Natural killer cell (primary cell): Measurements from ENCODE around the gene PYHIN1. TPM values are rescaled to one million over a fixed set of nuclear protein-coding genes. Genes with fewer than 3 reads are reported as not detected.
"Not testable (repeated sequence)": the region's sequence is repeated elsewhere in the genome, so short reads cannot be mapped to it uniquely, and the experiment has no call there.

Experiments
- ATAC-seq, 3 donors: fragments of 150-1000 bp in 2 of 3; fragments of 200-7000 bp in 1 of 3; cut with Tn5 transposase; 1 replicate in 1 of 3; 2 replicates in 2 of 3; pipeline ENCODE4 v1.10.0; 2021; ENCODE audit warnings: mild to moderate bottlenecking in 2 of 3, moderate library complexity in 2 of 3
- DNase-seq, 2 donors: peaks; one replicate each; pipeline versions ENCODE4 v3.0.0 to v3.0.0-alpha.2; 2013 to 2021; ENCODE audit warnings: mixed read lengths in 1 of 2
- H3K27ac ChIP-seq: one replicate; pipeline ENCODE4 v1.5.1; 2013; ENCODE audit warnings: mild to moderate bottlenecking, low read length
- H3K27me3 ChIP-seq: one replicate; pipeline ENCODE4 v1.6.1; 2013; ENCODE audit warnings: low read length; ENCODE audit not compliant: control insufficient read depth, insufficient read depth
- H3K36me3 ChIP-seq: one replicate; pipeline ENCODE4 v1.6.1; 2013; ENCODE audit warnings: low read length; ENCODE audit not compliant: control insufficient read depth, insufficient read depth
- H3K4me1 ChIP-seq: one replicate; pipeline ENCODE4 v1.6.1; 2013; ENCODE audit warnings: low read length; ENCODE audit not compliant: control insufficient read depth, insufficient read depth
- H3K4me3 ChIP-seq: one replicate; pipeline ENCODE4 v1.5.1; 2013; ENCODE audit warnings: low read length
- H3K9me3 ChIP-seq: one replicate; pipeline ENCODE4 v1.6.1; 2013; ENCODE audit warnings: low read length; ENCODE audit not compliant: control insufficient read depth, insufficient read depth
- H3K27ac Mint-ChIP-seq, 2 donors: one replicate each; pipeline ENCODE4 v1.8.0; 2022; ENCODE audit warnings: mild to moderate bottlenecking in 2 of 2, mixed read lengths in 2 of 2, moderate library complexity in 1 of 2
- H3K27me3 Mint-ChIP-seq, 2 donors: one replicate each; pipeline ENCODE4 v1.8.0; 2022; ENCODE audit warnings: low read depth in 2 of 2, mixed read lengths in 2 of 2
- H3K36me3 Mint-ChIP-seq: one replicate; pipeline ENCODE4 v1.8.0; 2022; ENCODE audit warnings: mixed read lengths
- H3K4me1 Mint-ChIP-seq, 2 donors: one replicate each; pipeline ENCODE4 v1.8.0; 2022; ENCODE audit warnings: mixed read lengths in 2 of 2
- H3K4me3 Mint-ChIP-seq: one replicate; pipeline ENCODE4 v1.8.0; 2022; ENCODE audit warnings: mild to moderate bottlenecking, moderate library complexity, mixed read lengths
- H3K9me3 Mint-ChIP-seq, 2 donors: one replicate each; pipeline ENCODE4 v1.8.0; 2022; ENCODE audit warnings: mixed read lengths in 2 of 2
- WGBS: methylation state at CpG from one replicate; pipeline ENCODE4 v1.1.7; 2013; ENCODE audit warnings: missing lambda C conversion rate; ENCODE audit not compliant: insufficient coverage; 5-methylcytosine and 5-hydroxymethylcytosine counted together
- intact Hi-C: fragments of 100-400 bp; cut with micrococcal nuclease; formaldehyde crosslinking; loops from one replicate; pipeline ENCODE4 v1.14.2; 2022
- total RNA-seq, 4 donors: library from RNA; stranded (reverse); fragments of 120-200 nt in 1 of 4; gene quantifications; one replicate each; pipeline versions ENCODE4 v1.2.3 to v1.2.4, GENCODE V29; 2013 to 2022
- TF ChIP-seq, protein P1 (sequence below): fragments of 200-600 bp; IDR thresholded peaks from one replicate; pipeline ENCODE4 v1.8.0; 2022; ENCODE audit warnings: antibody characterized with exemption

The PYHIN1 gene
- total RNA-seq, 3 donors from 2014 or later (not counting 1 experiment from before 2014, with no cell fraction given), result 171 to 313 (median 197) TPM

DNA sequence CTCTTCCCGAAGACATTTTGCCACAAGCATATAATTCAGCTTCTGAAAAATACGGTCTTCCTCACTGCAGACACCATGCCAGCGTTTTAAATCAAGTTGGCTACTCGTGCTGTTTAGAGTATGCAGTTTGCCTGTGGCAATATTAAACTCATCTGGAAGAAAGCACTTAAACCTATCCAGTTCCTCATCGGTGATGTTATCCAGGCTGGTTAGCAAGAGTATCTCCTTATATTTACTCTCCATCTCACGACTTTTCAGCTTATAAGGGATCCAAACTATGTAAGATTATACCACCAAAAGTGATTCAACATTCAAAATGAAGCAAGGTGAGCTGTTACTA is 68.7 kb downstream of the PYHIN1 start:
- H3K4me1 ChIP-seq, result peaks cover 14% of the 10 kb centered on the region
- no peaks in the 10 kb centered on the region for H3K36me3 Mint-ChIP-seq
- no peak overlapping the region for H3K4me3 Mint-ChIP-seq
- DNase-seq, result no peak
- TF ChIP-seq, protein P1, sequence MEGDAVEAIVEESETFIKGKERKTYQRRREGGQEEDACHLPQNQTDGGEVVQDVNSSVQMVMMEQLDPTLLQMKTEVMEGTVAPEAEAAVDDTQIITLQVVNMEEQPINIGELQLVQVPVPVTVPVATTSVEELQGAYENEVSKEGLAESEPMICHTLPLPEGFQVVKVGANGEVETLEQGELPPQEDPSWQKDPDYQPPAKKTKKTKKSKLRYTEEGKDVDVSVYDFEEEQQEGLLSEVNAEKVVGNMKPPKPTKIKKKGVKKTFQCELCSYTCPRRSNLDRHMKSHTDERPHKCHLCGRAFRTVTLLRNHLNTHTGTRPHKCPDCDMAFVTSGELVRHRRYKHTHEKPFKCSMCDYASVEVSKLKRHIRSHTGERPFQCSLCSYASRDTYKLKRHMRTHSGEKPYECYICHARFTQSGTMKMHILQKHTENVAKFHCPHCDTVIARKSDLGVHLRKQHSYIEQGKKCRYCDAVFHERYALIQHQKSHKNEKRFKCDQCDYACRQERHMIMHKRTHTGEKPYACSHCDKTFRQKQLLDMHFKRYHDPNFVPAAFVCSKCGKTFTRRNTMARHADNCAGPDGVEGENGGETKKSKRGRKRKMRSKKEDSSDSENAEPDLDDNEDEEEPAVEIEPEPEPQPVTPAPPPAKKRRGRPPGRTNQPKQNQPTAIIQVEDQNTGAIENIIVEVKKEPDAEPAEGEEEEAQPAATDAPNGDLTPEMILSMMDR, result no peak
- H3K4me3 ChIP-seq, result no peak overlapping the region
- H3K9me3 Mint-ChIP-seq, result no peaks in the 10 kb centered on the region
- peak overlapping the region; percentile 39 to 74 for H3K27ac Mint-ChIP-seq
- H3K27me3 Mint-ChIP-seq, result no peaks in the 10 kb centered on the region
- intact Hi-C loops, result no loop called here
- no peak overlapping the region for H3K27ac ChIP-seq
- no peaks in the 10 kb centered on the region for H3K27me3 ChIP-seq
- no peak for ATAC-seq
- H3K36me3 ChIP-seq, result peaks cover 7% of the 10 kb centered on the region
- peaks cover 40 to 47% of the 10 kb centered on the region in 2 donors for H3K4me1 Mint-ChIP-seq
- no peaks in the 10 kb centered on the region for H3K9me3 ChIP-seq
- WGBS, result 88% methylated on average over 5 of the region's 6 CpGs

DNA sequence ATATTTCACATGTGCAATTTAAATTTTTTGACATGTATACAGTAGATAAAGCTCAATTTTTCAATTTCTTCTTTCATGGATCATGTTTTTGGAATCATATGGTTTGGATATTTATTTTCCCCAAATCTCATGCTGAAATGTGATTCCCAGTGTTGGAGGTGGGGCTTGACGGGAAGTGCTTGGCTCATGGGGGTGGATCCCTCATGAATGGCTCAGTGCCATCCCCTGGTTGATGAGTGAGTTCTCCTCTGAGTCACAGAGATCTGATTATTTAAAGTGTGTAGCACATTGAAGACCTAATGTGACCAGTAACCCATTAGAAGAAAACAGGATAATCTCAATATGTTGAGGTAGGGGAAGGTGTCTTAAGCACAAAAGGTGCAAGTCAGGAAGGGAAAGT is 69.3 kb downstream of the PYHIN1 start:
- ATAC-seq (no peak), DNase-seq (no peak)
- intact Hi-C loops, result no loop called here
- 100% methylated on average over 1 of the region's 1 CpG for WGBS
- H3K4me3 ChIP-seq, result no peak overlapping the region
- H3K9me3 ChIP-seq, result no peaks in the 10 kb centered on the region
- TF ChIP-seq, protein P1, result no peak
- H3K27me3 ChIP-seq, result no peaks in the 10 kb centered on the region
- H3K36me3 ChIP-seq, result peaks cover 7% of the 10 kb centered on the region
- peak overlapping the region; percentile 39 to 74 for H3K27ac Mint-ChIP-seq
- H3K36me3 Mint-ChIP-seq, result no peaks in the 10 kb centered on the region
- H3K27me3 Mint-ChIP-seq, result no peaks in the 10 kb centered on the region
- H3K27ac ChIP-seq, result no peak overlapping the region
- no peaks in the 10 kb centered on the region for H3K9me3 Mint-ChIP-seq
- peaks cover 15% of the 10 kb centered on the region for H3K4me1 ChIP-seq
- peaks cover 38 to 46% of the 10 kb centered on the region in 2 donors for H3K4me1 Mint-ChIP-seq
- no peak overlapping the region for H3K4me3 Mint-ChIP-seq

DNA sequence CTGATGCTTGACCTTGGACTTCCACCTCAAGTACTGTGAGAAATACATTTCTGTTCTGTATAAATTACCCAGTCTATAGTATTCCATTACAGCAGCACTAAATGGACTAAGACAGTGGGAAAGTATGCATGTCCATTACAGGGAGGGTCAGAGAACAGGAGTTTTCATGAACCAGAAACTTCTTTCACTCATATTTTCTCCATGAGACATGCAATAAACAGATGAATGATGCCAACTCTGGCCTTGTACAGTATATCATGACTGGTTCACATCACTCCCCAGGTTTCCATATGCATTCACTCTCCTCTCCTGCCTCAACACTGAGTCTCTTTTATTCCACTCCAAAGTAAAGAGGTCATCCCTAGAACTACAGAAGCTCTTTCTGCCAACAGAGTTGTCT is 73.8 kb downstream of the PYHIN1 start:
- no peak for DNase-seq
- peak overlapping the region; percentile 94 to 95 for H3K27ac Mint-ChIP-seq
- Histone ChIP-seq H3K27ac (no peak overlapping the region), H3K9me3 (no peaks in the 10 kb centered on the region), H3K4me1 (peaks cover 21% of the 10 kb centered on the region), H3K4me3 (no peak overlapping the region), H3K27me3 (no peaks in the 10 kb centered on the region), H3K36me3 (peaks cover under 1% of the 10 kb centered on the region)
- peaks cover 51 to 54% of the 10 kb centered on the region in 2 donors for H3K4me1 Mint-ChIP-seq
- peaks cover 3% of the 10 kb centered on the region for H3K36me3 Mint-ChIP-seq
- no peaks in the 10 kb centered on the region for H3K9me3 Mint-ChIP-seq
- intact Hi-C loops, result no loop called here
- H3K27me3 Mint-ChIP-seq, result no peaks in the 10 kb centered on the region
- ATAC-seq, result no peak
- H3K4me3 Mint-ChIP-seq, result no peak overlapping the region
- TF ChIP-seq, protein P1, result no peak

DNA sequence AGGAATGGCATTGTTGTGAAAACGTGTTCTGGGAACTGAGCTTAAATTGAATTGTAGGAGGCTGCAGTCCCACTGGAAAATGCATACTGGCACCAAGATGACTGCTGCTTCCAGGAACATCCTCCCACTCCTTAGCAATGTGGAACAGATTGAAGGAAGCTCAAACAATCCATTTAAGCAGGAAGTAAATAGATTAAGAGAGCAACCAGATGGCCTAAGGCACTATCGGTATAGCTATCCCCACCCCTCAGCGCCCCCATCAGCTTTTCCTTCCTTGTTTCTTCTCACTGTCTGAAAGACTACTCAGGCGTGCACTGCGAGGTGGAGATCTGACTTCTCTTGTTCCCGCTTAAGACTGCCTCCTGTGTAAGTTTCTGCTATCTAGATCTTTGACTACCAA is 74.3 kb downstream of the PYHIN1 start:
- WGBS, result 67% methylated on average over 6 of the region's 6 CpGs
- Mint-ChIP-seq H3K36me3 (peaks cover 8% of the 10 kb centered on the region), H3K27me3 (no peaks in the 10 kb centered on the region), H3K4me3 (no peak overlapping the region), H3K4me1 (peaks cover 50 to 58% of the 10 kb centered on the region in 2 donors), H3K9me3 (no peaks in the 10 kb centered on the region), H3K27ac (peak overlapping the region; percentile 94 to 95)
- no peaks in the 10 kb centered on the region for H3K9me3 ChIP-seq
- H3K27ac ChIP-seq, result no peak overlapping the region
- H3K4me3 ChIP-seq, result no peak overlapping the region
- TF ChIP-seq, protein P1, result no peak
- H3K36me3 ChIP-seq, result no peaks in the 10 kb centered on the region
- no peaks in the 10 kb centered on the region for H3K27me3 ChIP-seq
- ATAC-seq, result no peak
- DNase-seq, result no peak
- intact Hi-C loops, result no loop called here
- peaks cover 21% of the 10 kb centered on the region for H3K4me1 ChIP-seq

DNA sequence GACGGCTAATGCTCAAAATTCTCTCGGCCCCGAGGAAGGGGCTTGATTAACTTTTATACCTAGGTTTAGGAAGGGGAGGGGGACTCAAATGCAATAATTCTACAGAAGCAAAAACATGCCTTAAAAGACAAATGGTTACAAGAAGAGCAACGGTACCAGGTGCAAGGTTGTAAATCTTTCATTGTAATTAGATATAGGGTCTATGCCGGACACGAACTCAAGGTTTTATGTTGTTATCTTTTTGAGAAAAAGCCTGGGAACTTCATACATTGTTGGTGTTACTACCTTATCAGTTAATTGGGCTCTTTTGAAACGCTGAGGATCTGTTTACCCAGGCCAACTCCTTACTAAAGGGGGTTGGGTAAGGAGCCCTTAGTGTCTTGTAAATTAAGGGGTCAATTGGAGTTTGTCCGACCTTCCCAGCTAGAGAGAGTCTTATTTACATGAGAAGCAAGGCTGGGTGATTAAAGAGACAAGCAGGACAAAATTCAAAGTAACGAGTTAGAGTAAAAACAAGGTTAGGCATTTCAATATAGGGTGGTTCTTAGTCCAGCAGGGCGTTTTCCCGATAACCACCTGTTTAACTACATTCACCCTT is 75.0 kb downstream of the PYHIN1 start:
- H3K4me3 Mint-ChIP-seq, result peak overlapping the region; percentile 29
- H3K27me3 ChIP-seq, intact Hi-C loops, H3K27ac ChIP-seq, H3K9me3 Mint-ChIP-seq, H3K9me3 ChIP-seq, H3K4me3 ChIP-seq, H3K27me3 Mint-ChIP-seq, DNase-seq, ATAC-seq, H3K36me3 ChIP-seq, H3K36me3 Mint-ChIP-seq: not testable (repeated sequence)
- 98% methylated on average over 8 of the region's 11 CpGs for WGBS
- H3K27ac Mint-ChIP-seq, result peak overlapping the region; percentile 94 to 95
- peaks cover 49 to 58% of the 10 kb centered on the region in 2 donors for H3K4me1 Mint-ChIP-seq
- H3K4me1 ChIP-seq, result peaks cover 21% of the 10 kb centered on the region
